Measurements from ENCODE around the gene IFFO2. TPM values are rescaled to one million over a fixed set of nuclear protein-coding genes. Genes with fewer than 3 reads are reported as not detected.

IFFO2 gene
- total RNA-seq, 4 donors from 2014 or later = 25.8 to 88.8 (median 52.7) TPM

GRCh38 chr1:18884419-18884717 lies 72.1 kb downstream of the IFFO2 start:
- no peak overlapping the region for H3K27ac ChIP-seq
- peaks cover 0 to 58% (median 5%) of the 10 kb centered on the region in 3 donors for H3K36me3 ChIP-seq
- H3K4me1 ChIP-seq = peaks cover 9 to 94% (median 26%) of the 10 kb centered on the region in 3 donors
- no peak for DNase-seq
- intact Hi-C loops (cut with DNase I) = no loop called here
- no peaks in the 10 kb centered on the region for H3K27me3 ChIP-seq
- H3K9me3 ChIP-seq = no peaks in the 10 kb centered on the region
- no peak for TF ChIP-seq CTCF (IDR thresholded peaks at IDR 0.05)
- WGBS, 2 donors = 23 to 30% methylated on average over 2 to 3 of the region's 4 CpGs
- H3K4me3 ChIP-seq = no peak overlapping the region

- intact Hi-C loops (cut with DNase I) = no loop called here
- TF ChIP-seq POLR2A (IDR thresholded peaks at IDR 0.05) (no peak), CTCF (IDR thresholded peaks at IDR 0.05) (peak; percentile 79 to 96 (median 88))
- no peak overlapping the region for H3K27ac ChIP-seq
- no peaks in the 10 kb centered on the region for H3K9me3 ChIP-seq
- no peaks in the 10 kb centered on the region for H3K27me3 ChIP-seq
- no peak overlapping the region for H3K4me3 ChIP-seq
- peaks cover 0 to 52% (median 5%) of the 10 kb centered on the region in 3 donors for H3K36me3 ChIP-seq
- H3K4me1 ChIP-seq = peaks cover 9 to 96% (median 26%) of the 10 kb centered on the region in 3 donors
- WGBS, 2 donors = 39 to 56% methylated on average over 10 to 12 of the region's 14 CpGs
- no peak for DNase-seq
Observed at GRCh38 chr1:18883636-18884418, 72.6 kb downstream of the IFFO2 start.

- WGBS, 2 donors = 94 to 100% methylated on average over 3 to 4 of the region's 23 CpGs
- TF ChIP-seq POLR2A (IDR thresholded peaks at IDR 0.05) (no peak), CTCF (IDR thresholded peaks at IDR 0.05) (no peak)
- Histone ChIP-seq H3K9me3 (no peaks in the 10 kb centered on the region), H3K4me3 (no peak overlapping the region), H3K4me1 (peaks cover 9 to 89% (median 26%) of the 10 kb centered on the region in 3 donors), H3K27ac (peak overlapping the region in 2 of 4 donors; percentile 62 to 74), H3K27me3 (no peaks in the 10 kb centered on the region), H3K36me3 (peaks cover 0 to 45% (median 5%) of the 10 kb centered on the region in 3 donors)
- intact Hi-C loops (cut with DNase I) = no loop called here
- no peak for DNase-seq
Observed at GRCh38 chr1:18883079-18883478, 73.4 kb downstream of the IFFO2 start.

- 32 to 58% methylated on average over 3 to 7 of the region's 8 CpGs for WGBS, 2 donors
- Histone ChIP-seq H3K4me1 (peaks cover 9 to 85% (median 26%) of the 10 kb centered on the region in 3 donors), H3K4me3 (no peak overlapping the region), H3K36me3 (peaks cover 0 to 42% (median 5%) of the 10 kb centered on the region in 3 donors), H3K27me3 (no peaks in the 10 kb centered on the region), H3K9me3 (no peaks in the 10 kb centered on the region), H3K27ac (peak overlapping the region; percentile 55 to 74 (median 64))
- no peak for DNase-seq
- intact Hi-C loops (cut with DNase I) = no loop called here
- no peak for TF ChIP-seq POLR2A (IDR thresholded peaks at IDR 0.05)
- TF ChIP-seq CTCF (IDR thresholded peaks at IDR 0.05) = no peak
Observed at GRCh38 chr1:18882486-18882885, 74.0 kb downstream of the IFFO2 start.

GRCh38 chr1:18881642-18882431 lies 74.6 kb downstream of the IFFO2 start:
- TF ChIP-seq POLR2A (IDR thresholded peaks at IDR 0.05) (no peak), CTCF (IDR thresholded peaks at IDR 0.05) (no peak)
- H3K4me3 ChIP-seq = no peak overlapping the region
- peaks cover 0 to 48% (median 5%) of the 10 kb centered on the region in 3 donors for H3K36me3 ChIP-seq
- intact Hi-C loops (cut with DNase I) = no loop called here
- H3K27me3 ChIP-seq = no peaks in the 10 kb centered on the region
- peaks cover 9 to 79% (median 26%) of the 10 kb centered on the region in 3 donors for H3K4me1 ChIP-seq
- DNase-seq = no peak
- 51 to 58% methylated on average over 7 to 11 of the region's 24 CpGs for WGBS, 2 donors
- H3K9me3 ChIP-seq = no peaks in the 10 kb centered on the region
- peak overlapping the region; percentile 62 to 74 (median 68) for H3K27ac ChIP-seq

Data from esophagus squamous epithelium (tissue), 5 donors.